Measurements from ENCODE around the gene DLG2.

GRCh38 chr11:83617671-83618070 lies 2009.5 kb downstream of the DLG2 start:
- TF ChIP-seq, protein P1, sequence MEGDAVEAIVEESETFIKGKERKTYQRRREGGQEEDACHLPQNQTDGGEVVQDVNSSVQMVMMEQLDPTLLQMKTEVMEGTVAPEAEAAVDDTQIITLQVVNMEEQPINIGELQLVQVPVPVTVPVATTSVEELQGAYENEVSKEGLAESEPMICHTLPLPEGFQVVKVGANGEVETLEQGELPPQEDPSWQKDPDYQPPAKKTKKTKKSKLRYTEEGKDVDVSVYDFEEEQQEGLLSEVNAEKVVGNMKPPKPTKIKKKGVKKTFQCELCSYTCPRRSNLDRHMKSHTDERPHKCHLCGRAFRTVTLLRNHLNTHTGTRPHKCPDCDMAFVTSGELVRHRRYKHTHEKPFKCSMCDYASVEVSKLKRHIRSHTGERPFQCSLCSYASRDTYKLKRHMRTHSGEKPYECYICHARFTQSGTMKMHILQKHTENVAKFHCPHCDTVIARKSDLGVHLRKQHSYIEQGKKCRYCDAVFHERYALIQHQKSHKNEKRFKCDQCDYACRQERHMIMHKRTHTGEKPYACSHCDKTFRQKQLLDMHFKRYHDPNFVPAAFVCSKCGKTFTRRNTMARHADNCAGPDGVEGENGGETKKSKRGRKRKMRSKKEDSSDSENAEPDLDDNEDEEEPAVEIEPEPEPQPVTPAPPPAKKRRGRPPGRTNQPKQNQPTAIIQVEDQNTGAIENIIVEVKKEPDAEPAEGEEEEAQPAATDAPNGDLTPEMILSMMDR (IDR thresholded peaks at IDR 0.05), result no peak
- TF ChIP-seq ZFX (IDR thresholded peaks at IDR 0.05; ENCODE audit: borderline replicate concordance), result no peak

Measured in 22Rv1 (cell line).